Stimulated activated CD4-positive, alpha-beta T cell treated with anti-CD3 and anti-CD28 coated beads, Interleukin-15, amount 100 ng/mL, for 48 hours (primary cell): ENCODE data around the gene ZBTB49.

Experiments
- DNase-seq, 2 donors: peaks; one replicate each; pipeline ENCODE4 v3.0.0-alpha.2; 2020; ENCODE audit warnings: low read depth in 2 of 2

ZBTB49 gene

GRCh38 chr4:4355302-4355701 lies 65.3 kb downstream of the ZBTB49 start:
- no peak for DNase-seq

- DNase-seq = no peak
Measured at GRCh38 chr4:4356106-4357041, 66.3 kb downstream of the ZBTB49 start.

- no peak for DNase-seq
Measured at GRCh38 chr4:4358093-4358854, 68.2 kb downstream of the ZBTB49 start.

GRCh38 chr4:4361883-4362282 lies 71.8 kb downstream of the ZBTB49 start:
- no peak for DNase-seq

- DNase-seq = no peak
Measured at GRCh38 chr4:4362991-4363697, 73.1 kb downstream of the ZBTB49 start.

- DNase-seq = no peak
Measured at GRCh38 chr4:4364061-4364460, 74.0 kb downstream of the ZBTB49 start.

- DNase-seq = no peak
Measured at GRCh38 chr4:4364486-4365208, 74.6 kb downstream of the ZBTB49 start.

GRCh38 chr4:4368809-4369580 lies 78.9 kb downstream of the ZBTB49 start:
- no peak for DNase-seq
